ENCODE results near the gene MCUB. TPM values are rescaled to one million over a fixed set of nuclear protein-coding genes. Genes with fewer than 3 reads are reported as not detected.

The MCUB gene
- total RNA-seq, 4 donors from 2014 or later, result 11.5 to 35.5 (median 22.3) TPM

GRCh38 chr4:109571494-109571893 is 11.4 kb downstream of the MCUB start:
- TF ChIP-seq CTCF (IDR thresholded peaks at IDR 0.05; ENCODE audit: low read depth), result no peak

- no peak for TF ChIP-seq CTCF (IDR thresholded peaks at IDR 0.05; ENCODE audit: low read depth)
Observed at GRCh38 chr4:109572154-109572553, 12.1 kb downstream of the MCUB start.

- no peak for TF ChIP-seq CTCF (IDR thresholded peaks at IDR 0.05; ENCODE audit: low read depth)
Observed at GRCh38 chr4:109574443-109574850, 14.4 kb downstream of the MCUB start.

GRCh38 chr4:109574931-109575804 is 15.1 kb downstream of the MCUB start:
- TF ChIP-seq CTCF (IDR thresholded peaks at IDR 0.05; ENCODE audit: low read depth), result no peak

- no peak for TF ChIP-seq CTCF (IDR thresholded peaks at IDR 0.05; ENCODE audit: low read depth)
Observed at GRCh38 chr4:109576462-109576861, 16.4 kb downstream of the MCUB start.

- no peak for TF ChIP-seq CTCF (IDR thresholded peaks at IDR 0.05; ENCODE audit: low read depth)
Observed at GRCh38 chr4:109578846-109579245, 18.8 kb downstream of the MCUB start.

- TF ChIP-seq CTCF (IDR thresholded peaks at IDR 0.05; ENCODE audit: low read depth), result no peak
Observed at GRCh38 chr4:109588176-109588575, 28.1 kb downstream of the MCUB start.

All from subcutaneous adipose tissue (tissue), 4 donors.